ENCODE data around the gene TBC1D19. TPM values are rescaled to one million over a fixed set of nuclear protein-coding genes. Genes with fewer than 3 reads are reported as not detected.
"Not testable (repeated sequence)": the region's sequence is repeated elsewhere in the genome, so short reads cannot be mapped to it uniquely, and the experiment has no call there.

Gene TBC1D19, protein sequence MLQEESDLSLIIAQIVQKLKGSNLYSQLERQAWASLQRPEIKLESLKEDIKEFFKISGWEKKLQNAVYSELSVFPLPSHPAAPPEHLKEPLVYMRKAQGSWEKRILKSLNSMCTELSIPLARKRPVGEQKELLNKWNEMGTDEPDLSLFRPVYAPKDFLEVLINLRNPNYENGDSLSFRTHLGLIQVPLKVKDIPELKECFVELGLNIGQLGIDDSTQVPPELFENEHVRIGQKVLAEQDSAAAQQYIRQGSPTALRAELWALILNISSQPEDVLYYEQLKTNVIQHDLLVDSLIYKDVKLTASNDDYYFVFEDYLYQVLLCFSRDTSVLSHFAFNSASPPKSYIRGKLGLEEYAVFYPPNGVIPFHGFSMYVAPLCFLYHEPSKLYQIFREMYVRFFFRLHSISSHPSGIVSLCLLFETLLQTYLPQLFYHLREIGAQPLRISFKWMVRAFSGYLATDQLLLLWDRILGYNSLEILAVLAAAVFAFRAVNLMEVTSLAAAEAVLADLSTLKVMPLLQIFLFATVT
- polyA plus RNA-seq (ENCODE audit: insufficient read length) = 10.4 TPM

DNA sequence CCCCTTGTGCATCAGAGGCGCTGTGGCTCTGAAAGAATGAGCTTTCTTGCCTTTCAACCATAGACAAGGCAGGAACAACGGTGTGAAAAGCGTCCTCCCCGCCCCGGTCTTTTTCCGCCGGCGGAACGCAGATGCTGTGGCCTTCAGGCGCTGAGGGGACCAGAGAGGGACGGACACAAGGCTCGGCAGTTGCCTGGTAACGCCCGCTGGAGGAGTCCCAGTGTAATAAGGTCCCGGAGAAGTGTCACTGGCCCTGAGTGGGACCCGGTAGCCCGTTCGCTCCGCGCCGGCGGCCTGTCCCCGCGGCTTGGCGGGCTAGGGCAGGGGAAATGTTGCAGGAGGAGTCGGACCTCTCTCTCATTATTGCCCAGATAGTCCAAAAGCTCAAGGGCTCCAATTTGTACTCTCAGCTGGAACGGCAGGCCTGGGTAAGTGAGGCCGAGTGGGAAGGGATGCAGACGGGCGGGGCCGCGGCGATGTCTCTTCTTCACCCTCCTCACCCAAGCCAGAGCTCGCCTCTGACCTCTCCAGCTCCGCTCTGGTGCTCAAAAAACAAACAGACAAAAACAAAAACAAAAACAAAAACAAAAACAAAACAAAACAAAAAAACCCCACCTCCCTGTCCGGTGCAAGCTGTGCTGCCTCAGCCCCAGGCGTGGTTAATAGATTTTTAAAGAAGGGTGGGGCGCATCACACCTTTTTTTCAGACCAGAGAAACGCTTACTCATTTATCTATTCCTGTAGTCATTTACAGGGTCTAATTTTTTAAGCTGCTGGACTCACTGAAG, at the start of gene TBC1D19:
TSS of gene TBC1D19 (plus strand) at position 220 of the 788 bp plus-strand sequence. CDS start at position 330, 110 bp downstream.
- DNase-seq (ENCODE audit: low read depth) = peak; percentile 71

DNA sequence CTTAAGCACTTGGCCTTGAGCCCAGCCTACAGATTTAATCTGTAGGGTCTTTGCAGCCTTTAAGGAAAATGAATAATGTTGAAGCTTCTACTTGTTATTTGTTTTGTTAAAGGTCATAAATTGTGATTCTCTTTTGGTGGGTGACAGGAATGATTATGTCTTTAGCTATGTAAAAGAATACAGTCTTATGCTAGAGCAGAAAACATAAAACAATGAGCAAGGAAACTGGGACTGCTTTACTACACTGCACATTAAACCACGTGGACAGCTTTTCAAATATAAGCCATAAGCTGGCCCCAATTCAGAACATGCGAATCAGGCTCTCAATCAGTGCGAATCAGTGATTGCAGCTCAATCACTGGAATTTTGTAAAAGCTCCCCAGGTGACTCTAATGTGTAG, 40.9 kb upstream of the TBC1D19 start:
- no peak for DNase-seq (ENCODE audit: low read depth)

DNA sequence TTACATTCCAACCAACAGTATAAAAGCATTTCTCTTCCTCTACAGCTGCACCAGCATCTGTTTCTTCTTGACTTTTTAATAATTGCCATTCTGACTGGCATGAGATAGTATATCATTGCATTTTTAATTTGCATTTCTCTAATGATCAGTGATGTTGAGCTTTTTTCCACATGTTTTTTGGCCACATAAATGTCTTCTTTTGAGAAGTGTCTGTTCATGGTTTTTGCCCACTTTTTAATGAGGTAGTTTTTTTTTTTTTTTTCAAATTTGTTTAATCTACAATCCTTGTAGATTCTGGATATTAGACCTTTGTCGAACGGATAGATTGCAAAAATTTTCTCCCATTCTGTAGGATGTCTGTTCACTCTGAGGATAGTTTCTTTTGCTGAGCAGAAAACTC, 39.5 kb upstream of the TBC1D19 start:
- no peak for DNase-seq (ENCODE audit: low read depth)

DNA sequence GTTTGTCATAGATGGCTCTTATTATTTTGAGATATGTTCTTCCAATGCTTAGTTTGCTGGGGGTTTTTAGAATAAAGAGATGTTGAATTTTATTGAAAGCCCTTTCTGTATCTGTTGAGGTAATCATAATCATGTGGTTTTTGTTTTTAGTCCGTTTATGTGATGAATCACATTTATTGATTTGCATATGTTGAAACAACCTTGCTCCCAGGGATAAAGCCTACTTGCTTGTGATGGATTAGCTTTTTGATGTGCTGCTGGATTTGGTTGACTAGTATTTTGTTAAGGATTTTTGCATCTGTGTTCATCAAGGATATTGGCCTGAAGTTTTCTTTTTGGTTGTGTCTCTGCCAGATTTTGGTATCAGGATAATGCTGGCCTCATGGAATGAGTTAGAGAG, 35.5 kb upstream of the TBC1D19 start:
- DNase-seq (ENCODE audit: low read depth) = not testable (repeated sequence)

DNA sequence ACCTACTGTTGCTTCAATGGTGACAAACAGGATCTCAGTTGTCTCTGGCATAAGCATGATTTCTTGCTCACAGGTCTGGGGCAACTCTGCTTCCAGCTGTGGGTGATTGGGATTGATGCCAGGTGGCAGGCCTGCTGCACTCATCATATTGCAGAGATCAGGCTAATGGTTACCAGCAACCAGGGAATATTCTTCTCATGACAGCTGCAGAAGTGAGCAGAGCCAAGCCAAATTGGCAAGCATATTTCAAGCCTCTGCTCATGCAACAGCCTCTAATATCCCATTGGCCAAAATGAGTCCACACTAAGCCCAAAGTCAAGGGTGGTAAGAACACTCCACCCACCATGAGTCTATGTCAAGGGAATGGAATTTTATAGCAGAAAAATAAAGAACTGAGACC, 26.7 kb upstream of the TBC1D19 start:
- DNase-seq (ENCODE audit: low read depth) = no peak

GRCh38 chr4:26558166-26558895, 25.6 kb upstream of the TBC1D19 start:
- DNase-seq (ENCODE audit: low read depth) = no peak

GRCh38 chr4:26566133-26566532, 17.8 kb upstream of the TBC1D19 start:
- no peak for DNase-seq (ENCODE audit: low read depth)

DNA sequence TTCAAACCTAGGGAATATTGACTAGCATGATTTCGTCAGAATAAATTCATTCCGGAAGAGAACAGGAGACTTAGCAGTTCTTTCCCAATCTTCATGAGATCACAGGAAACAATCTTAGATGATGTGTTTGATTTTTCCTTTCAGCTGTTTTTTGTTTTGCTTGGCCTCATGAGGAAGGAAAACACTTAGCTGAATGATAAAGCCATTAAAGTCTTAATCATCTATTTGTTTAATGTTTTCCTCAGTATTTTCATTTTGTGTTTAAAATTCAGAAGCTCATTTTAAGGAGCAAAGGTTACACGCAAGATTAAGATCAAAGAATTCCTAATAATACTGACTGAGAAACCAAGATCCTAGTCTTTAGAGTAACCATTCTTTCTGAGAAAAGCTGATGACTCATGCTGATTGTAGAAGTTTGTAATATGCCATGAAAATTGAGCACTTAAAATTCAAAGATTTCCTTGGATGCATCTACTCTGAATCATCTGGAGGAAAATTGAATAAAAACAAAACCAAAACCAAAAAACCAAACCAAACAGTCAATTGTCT, 15.4 kb upstream of the TBC1D19 start:
- no peak for DNase-seq (ENCODE audit: low read depth)

DNA sequence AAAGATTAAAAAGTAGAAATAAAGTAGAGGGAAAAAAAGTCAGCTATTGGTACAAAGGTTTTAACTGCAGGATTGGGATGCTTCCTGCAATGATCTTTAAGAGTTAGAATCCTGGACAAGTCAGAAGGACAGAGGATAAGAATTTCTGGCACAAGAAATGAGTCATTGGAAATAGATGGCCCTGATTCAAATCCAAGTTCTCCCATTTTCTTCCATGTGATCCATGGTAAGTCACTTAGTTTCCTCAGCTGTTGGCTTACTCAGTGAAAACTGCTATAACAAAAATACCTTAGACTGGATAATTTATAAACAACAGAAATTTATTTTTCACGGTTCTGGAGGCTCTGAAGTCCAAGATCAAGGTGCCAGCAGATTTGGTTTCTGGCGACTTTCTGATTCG, 13.3 kb upstream of the TBC1D19 start:
- no peak for DNase-seq (ENCODE audit: low read depth)

- no peak for DNase-seq (ENCODE audit: low read depth)
Measured at GRCh38 chr4:26573389-26573794, 10.5 kb upstream of the TBC1D19 start.

DNA sequence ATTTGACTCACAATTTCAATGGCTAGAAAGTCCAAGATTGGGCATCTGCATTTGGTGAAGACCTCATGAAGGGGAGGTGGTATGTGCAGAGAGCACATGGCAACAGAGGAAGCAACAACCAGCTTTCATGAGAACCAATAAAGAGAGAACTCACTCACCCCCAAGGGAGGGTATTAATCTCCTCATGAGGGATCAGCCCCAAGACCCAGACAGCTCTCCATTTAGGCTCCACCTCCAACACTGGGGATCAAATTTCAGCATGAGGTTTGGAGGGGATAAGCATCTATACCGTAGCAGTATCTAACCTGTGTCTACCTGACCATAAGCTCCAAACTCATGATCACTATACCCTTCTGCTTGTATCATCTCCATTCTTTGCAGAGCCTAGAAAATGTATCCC, 9.3 kb upstream of the TBC1D19 start:
- DNase-seq (ENCODE audit: low read depth) = no peak

- DNase-seq (ENCODE audit: low read depth) = no peak
Measured at GRCh38 chr4:26576231-26576739, 7.6 kb upstream of the TBC1D19 start.

- DNase-seq (ENCODE audit: low read depth) = no peak
Measured at GRCh38 chr4:26577066-26577465, 6.8 kb upstream of the TBC1D19 start.

DNA sequence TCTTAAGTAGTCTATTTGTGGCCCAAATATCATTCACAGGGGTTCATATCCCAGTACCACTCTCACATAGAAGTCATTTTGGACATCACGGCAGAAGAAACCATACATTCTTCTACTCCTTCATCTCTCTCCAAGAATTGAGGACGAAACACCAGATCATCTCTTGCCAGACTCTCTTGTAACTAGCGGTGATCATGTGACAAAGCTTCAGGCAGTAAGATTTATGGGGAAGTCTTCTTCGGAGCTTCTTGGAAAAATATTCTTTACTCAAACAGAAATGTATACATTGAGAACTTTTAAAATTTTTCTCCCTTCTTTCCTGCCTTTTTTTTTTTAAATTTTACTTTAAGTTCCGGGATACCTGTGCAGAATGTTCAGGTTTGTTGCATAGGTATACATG, 4.7 kb upstream of the TBC1D19 start:
- no peak for DNase-seq (ENCODE audit: low read depth)

GRCh38 chr4:26581341-26581740, 2.5 kb upstream of the TBC1D19 start:
- not testable (repeated sequence) for DNase-seq (ENCODE audit: low read depth)

DNA sequence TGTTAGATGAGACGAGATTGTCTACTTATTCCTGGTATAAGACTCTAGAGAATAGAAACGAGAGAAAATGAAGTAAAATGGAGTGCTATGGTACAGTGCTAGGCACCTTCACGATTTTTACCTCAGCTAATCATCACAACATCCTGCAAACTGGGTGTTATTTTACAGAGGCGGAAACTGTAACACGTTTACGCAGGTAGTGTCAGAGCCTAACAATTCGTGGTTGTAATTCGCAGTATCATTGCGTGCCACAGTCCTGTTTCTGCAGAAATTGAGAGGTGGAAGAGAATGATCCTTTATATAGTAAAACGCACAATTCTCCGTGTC, 383 bp upstream of the TBC1D19 start:
- DNase-seq (ENCODE audit: low read depth) = no peak

GRCh38 chr4:26584725-26585124, 841 bp downstream of the TBC1D19 start:
- DNase-seq (ENCODE audit: low read depth) = no peak

- DNase-seq (ENCODE audit: low read depth) = no peak
Measured at GRCh38 chr4:26589705-26590104, 5.8 kb downstream of the TBC1D19 start.

DNA sequence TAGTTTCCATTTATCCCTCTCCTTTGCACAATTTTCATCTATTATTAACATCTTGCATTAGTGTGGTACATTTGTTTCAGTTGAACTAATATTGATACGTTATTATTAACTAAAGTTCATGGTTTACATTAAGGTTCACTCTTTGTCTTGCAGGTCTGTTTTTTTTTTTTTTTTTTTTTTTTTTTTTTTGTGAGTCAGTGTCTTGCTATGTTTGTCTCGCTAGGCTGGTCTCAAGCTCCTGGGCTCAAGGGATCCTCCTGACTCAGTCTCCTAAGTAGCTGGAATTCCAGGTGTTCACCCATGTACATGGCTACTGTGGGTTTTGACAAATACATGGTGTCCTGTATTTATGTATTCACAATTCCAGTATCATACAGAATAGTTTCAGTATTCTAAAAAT, 6.8 kb downstream of the TBC1D19 start:
- DNase-seq (ENCODE audit: low read depth) = no peak

DNA sequence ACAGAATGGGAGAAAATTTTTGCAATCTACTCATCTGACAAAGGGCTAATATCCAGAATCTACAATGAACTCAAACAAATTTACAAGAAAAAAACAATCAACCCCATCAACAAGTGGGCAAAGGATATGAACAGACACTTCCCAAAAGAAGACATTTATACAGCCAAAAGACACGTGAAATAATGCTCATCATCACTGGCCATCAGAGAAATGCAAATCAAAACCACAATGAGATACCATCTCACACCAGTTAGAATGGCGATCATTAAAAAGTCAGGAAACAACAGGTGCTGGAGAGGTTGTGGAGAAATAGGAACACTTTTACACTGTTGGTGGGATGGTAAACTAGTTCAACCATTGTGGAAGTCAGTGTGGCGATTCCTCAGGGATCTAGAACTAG, 9.7 kb downstream of the TBC1D19 start:
- DNase-seq (ENCODE audit: low read depth) = not testable (repeated sequence)

DNA sequence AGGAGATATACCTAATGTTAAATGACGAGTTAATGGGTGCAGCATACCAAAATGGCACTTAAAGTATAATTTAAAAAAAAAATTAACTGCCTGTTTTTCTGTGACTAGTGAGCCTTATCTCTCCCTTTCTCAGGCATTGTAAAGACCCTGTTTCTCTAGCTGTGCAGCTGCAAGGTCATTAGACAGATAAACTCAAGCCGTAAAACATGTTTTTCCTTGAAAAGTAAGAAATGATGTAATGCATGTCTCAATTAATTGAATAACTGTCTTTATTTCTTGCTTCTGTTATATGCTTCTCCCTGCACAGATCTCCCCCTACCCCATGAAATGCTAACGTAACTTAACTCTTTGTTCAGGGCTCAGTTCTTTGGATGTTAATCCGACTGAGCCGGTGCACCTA, 10.5 kb downstream of the TBC1D19 start:
- no peak for DNase-seq (ENCODE audit: low read depth)

GRCh38 chr4:26594778-26595177, 10.9 kb downstream of the TBC1D19 start:
- no peak for DNase-seq (ENCODE audit: low read depth)

Measured in forelimb muscle (tissue), 1 donor.